K562 (cell line): ENCODE measurements around the gene KRTAP4-8. TPM values are rescaled to one million over a fixed set of nuclear protein-coding genes. Genes with fewer than 3 reads are reported as not detected.
"Not testable (repeated sequence)": the region's sequence is repeated elsewhere in the genome, so short reads cannot be mapped to it uniquely, and the experiment has no call there.

Experiments used
- ATAC-seq: fragments of 200-7000 bp; cut with Tn5 transposase; 3 replicates; pipeline ENCODE4 v1.9.1; 2020; ENCODE audit warnings: moderate library complexity
- BruUV-seq: library from RNA; stranded (reverse); fragments of 400-500 nt; replicated peaks from 2 replicates; lab custom pipeline; 2021; lab: Mats Ljungman, UMichigan
- CTCF ChIA-PET: fragments of 300-600 bp; formaldehyde crosslinking; extraction: SDS; loops from one replicate; lab custom pipeline; 2021; ENCODE audit warnings: low intra/inter-chr PET ratio; lab: Yijun Ruan, JAX
- POLR2A ChIA-PET: fragments of 300-600, 350-650 bp; sonication (Branson Sonifier 250); formaldehyde crosslinking; extraction: SDS; loops from one replicate; lab custom pipeline; 2021; ENCODE audit warnings: antibody characterized with exemption, inconsistent platforms; lab: Yijun Ruan, JAX
- DNase-seq, 4 experiments: peaks; one replicate each; pipeline versions ENCODE4 v3.0.0 to v3.0.0-alpha.2; 2011 to 2018; ENCODE audit warnings: low spot score in 3 of 4, mixed read lengths in 3 of 4; ENCODE audit errors: extremely low read depth in 1 of 4
- FAIRE-seq: peaks from 2 replicates; lab custom pipeline; 2011; peaks lifted over from hg19 to GRCh38; lab: Jason Lieb, UNC
- H2AFZ ChIP-seq: 2 replicates; pipeline ENCODE4 v1.6.0; 2011; ENCODE audit warnings: low read depth, low read length, control low read depth, inconsistent platforms
- H3K27ac ChIP-seq: fragments of 200-600 bp; 3 replicates; pipeline ENCODE4 v1.8.0; 2011; ENCODE audit warnings: low read depth, mild to moderate bottlenecking, control low read depth, inconsistent platforms, low read length, moderate library complexity, mixed read lengths; ENCODE audit errors: extremely low read depth
- H3K27me3 ChIP-seq, 2 experiments: fragments of 300-600 bp in 1 of 2; 2 replicates in 1 of 2; 3 replicates in 1 of 2; pipeline versions ENCODE4 v1.6.0 to v1.8.0; 2011; ENCODE audit warnings: inconsistent platforms in 2 of 2, low read length in 2 of 2, mild to moderate bottlenecking in 1 of 2, mixed read lengths in 1 of 2, moderate library complexity in 1 of 2; ENCODE audit not compliant: control insufficient read depth in 2 of 2, insufficient read depth in 2 of 2
- H3K36me3 ChIP-seq: fragments of 300-600 bp; 3 replicates; pipeline ENCODE4 v1.8.0; 2011; ENCODE audit warnings: mild to moderate bottlenecking, low read length, inconsistent platforms; ENCODE audit not compliant: control insufficient read depth, insufficient read depth
- H3K4me1 ChIP-seq, 2 experiments: fragments of 200-600 bp in 1 of 2; replicated peaks in 1 of 2; 2 replicates in 1 of 2; 3 replicates in 1 of 2; pipeline versions ENCODE4 v1.5.1 to v1.8.0; 2011; ENCODE audit warnings: inconsistent platforms in 2 of 2, low read length in 2 of 2, mild to moderate bottlenecking in 1 of 2, mixed read lengths in 1 of 2, moderate library complexity in 1 of 2; ENCODE audit not compliant: control insufficient read depth in 2 of 2, insufficient read depth in 2 of 2
- H3K4me2 ChIP-seq: 2 replicates; pipeline ENCODE4 v1.6.1; 2011; ENCODE audit warnings: low read length, control low read depth, inconsistent platforms, mixed read lengths; ENCODE audit not compliant: insufficient read depth
- H3K4me3 ChIP-seq: fragments of 200-600 bp; sonication (generic), shearing (Covaris generic); 2 replicates; pipeline ENCODE4 v1.5.1; 2016; ENCODE audit warnings: control low read depth, inconsistent platforms
- H3K79me2 ChIP-seq: fragments of 200-600 bp; 3 replicates; pipeline ENCODE4 v1.8.0; 2011; ENCODE audit warnings: low read length, inconsistent platforms; ENCODE audit not compliant: control insufficient read depth, insufficient read depth
- H3K9ac ChIP-seq, 2 experiments: 2 replicates each; pipeline versions ENCODE4 v1.6.0 to v1.6.1; 2011; ENCODE audit warnings: low read depth in 2 of 2, low read length in 2 of 2, control low read depth in 1 of 2, inconsistent platforms in 1 of 2, mild to moderate bottlenecking in 1 of 2, mixed read lengths in 1 of 2; ENCODE audit not compliant: insufficient read depth in 1 of 2
- H3K9me1 ChIP-seq: one replicate; pipeline ENCODE4 v1.6.0; 2011; ENCODE audit warnings: inconsistent platforms, mild to moderate bottlenecking, low read length, moderate library complexity; ENCODE audit not compliant: control insufficient read depth, insufficient read depth
- H3K9me3 ChIP-seq: replicated peaks from 2 replicates; pipeline ENCODE4 v1.5.1; 2011; ENCODE audit warnings: low read depth, low read length, inconsistent platforms; ENCODE audit not compliant: control insufficient read depth, insufficient read depth
- H4K20me1 ChIP-seq: replicated peaks from 2 replicates; pipeline ENCODE4 v1.6.1; 2011; ENCODE audit warnings: low read length, inconsistent platforms, mixed read lengths; ENCODE audit not compliant: control insufficient read depth, insufficient read depth
- TARDBP ChIP-seq: fragments of 450-650 bp; IDR thresholded peaks from 2 replicates; pipeline ENCODE4 v1.6.1; 2016
- ZNF197 ChIP-seq: fragments of 200-800 bp; sonication (Bioruptor generic); IDR thresholded peaks from 2 replicates; pipeline ENCODE4 v1.6.1; 2016; ENCODE audit warnings: low read depth, missing genetic modification characterization, missing compliant biosample characterization
- ZNF395 ChIP-seq: fragments of 200-800 bp; sonication (Bioruptor generic); IDR thresholded peaks from 2 replicates; pipeline ENCODE4 v1.6.1; 2017; ENCODE audit warnings: missing genetic modification characterization, missing compliant biosample characterization
- ZNF407 ChIP-seq: fragments of 450-650 bp; IDR thresholded peaks from 2 replicates; pipeline ENCODE4 v1.6.1; 2016; ENCODE audit warnings: low read depth
- whole genome bisulfite sequencing: fragments of 100-300 bp; shearing (Covaris generic); methylation state at CpG from one replicate; pipeline ENCODE4 v1.1.6; 2016; ENCODE audit warnings: low coverage, mixed read lengths; ENCODE audit not compliant: insufficient coverage; ENCODE audit errors: missing lambda C conversion rate; 5-methylcytosine and 5-hydroxymethylcytosine counted together
- in situ Hi-C: fragments of 300-500 bp; cut with MboI; formaldehyde crosslinking; loops from 4 replicates; pipeline ENCODE4 v1.15.0; 2018; ENCODE audit warnings: inconsistent platforms, mixed read lengths
- intact Hi-C: fragments of 100-400 bp; cut with micrococcal nuclease; formaldehyde crosslinking; loops from 2 replicates; pipeline ENCODE4 v1.14.2; 2022
- polyA plus RNA-seq, 8 experiments: library from polyadenylated mRNA; depleted of rRNA in 4 of 8; stranded (reverse) in 5 of 8; unstranded in 3 of 8; fragments of >200 nt; fragmentation: Nextera tagmentation in 2 of 8; fragmentation: Illumina TruSeq in 1 of 8; extraction: Ambion mirVana in 2 of 8; extraction: Trizol in 1 of 8; gene quantifications; 2 replicates each; pipeline versions ENCODE4 v1.2.1 to v1.2.3, GENCODE V29; 2011 to 2014; ENCODE audit warnings: inconsistent platforms in 1 of 8, missing spikeins in 1 of 8
- total RNA-seq, 7 experiments: library from RNA; depleted of rRNA in 6 of 7; stranded (reverse); fragments of >200 nt in 6 of 7; fragmentation: Illumina TruSeq in 2 of 7; extraction: Trizol in 2 of 7; gene quantifications; 2 replicates each; pipeline versions ENCODE4 v1.2.1 to v1.2.3, GENCODE V29; 2011 to 2021; ENCODE audit warnings: low replicate concordance in 1 of 7

KRTAP4-8 gene
- total and polyA plus RNA-seq, 9 of the 15 experiments (the other 6 are each of a cell fraction or from before 2014, with no cell fraction given): not detected

- TF ChIP-seq ZNF395 (no peak), ZNF407 (no peak), TARDBP (no peak), ZNF197 (CRISPR knock-in tag) (no peak)
Measured at GRCh38 chr17:41121742-41122141, 23.8 kb upstream of the KRTAP4-8 start (continued).

- H3K27me3 ChIP-seq, FAIRE-seq, H3K4me1 ChIP-seq, H4K20me1 ChIP-seq, in situ Hi-C loops, H3K4me2 ChIP-seq, intact Hi-C loops, POLR2A ChIA-PET, ATAC-seq, CTCF ChIA-PET, H3K27ac ChIP-seq, H3K4me3 ChIP-seq, H3K9ac ChIP-seq, H3K9me1 ChIP-seq, H3K9me3 ChIP-seq, H3K36me3 ChIP-seq, H2AFZ ChIP-seq, BruUV-seq, DNase-seq, H3K79me2 ChIP-seq: not testable (repeated sequence)
- WGBS: 1% methylated on average over 11 of the region's 11 CpGs
Measured at GRCh38 chr17:41119696-41120690, 22.1 kb upstream of the KRTAP4-8 start.
